Cardiac fibroblast (primary cell): ENCODE data around the gene CDKL1.

ENCODE experiments used
- DNase-seq, 2 donors: peaks; one replicate each; pipeline versions ENCODE4 v3.0.0 to v3.0.0-alpha.2; 2010; ENCODE audit warnings: low read depth in 2 of 2
- H3K4me3 ChIP-seq, 2 donors: replicated peaks in 1 of 2; 1 replicate in 1 of 2; 2 replicates in 1 of 2; pipeline ENCODE4 v1.5.1; 2011; ENCODE audit warnings: low read depth in 2 of 2, low read length in 2 of 2, mild to moderate bottlenecking in 2 of 2, moderate library complexity in 1 of 2
- TF ChIP-seq, protein P1 (sequence below): IDR thresholded peaks from one replicate; pipeline ENCODE4 v1.5.1; 2011; ENCODE audit warnings: low read depth, mild to moderate bottlenecking, low read length, inconsistent platforms

The CDKL1 gene

DNA sequence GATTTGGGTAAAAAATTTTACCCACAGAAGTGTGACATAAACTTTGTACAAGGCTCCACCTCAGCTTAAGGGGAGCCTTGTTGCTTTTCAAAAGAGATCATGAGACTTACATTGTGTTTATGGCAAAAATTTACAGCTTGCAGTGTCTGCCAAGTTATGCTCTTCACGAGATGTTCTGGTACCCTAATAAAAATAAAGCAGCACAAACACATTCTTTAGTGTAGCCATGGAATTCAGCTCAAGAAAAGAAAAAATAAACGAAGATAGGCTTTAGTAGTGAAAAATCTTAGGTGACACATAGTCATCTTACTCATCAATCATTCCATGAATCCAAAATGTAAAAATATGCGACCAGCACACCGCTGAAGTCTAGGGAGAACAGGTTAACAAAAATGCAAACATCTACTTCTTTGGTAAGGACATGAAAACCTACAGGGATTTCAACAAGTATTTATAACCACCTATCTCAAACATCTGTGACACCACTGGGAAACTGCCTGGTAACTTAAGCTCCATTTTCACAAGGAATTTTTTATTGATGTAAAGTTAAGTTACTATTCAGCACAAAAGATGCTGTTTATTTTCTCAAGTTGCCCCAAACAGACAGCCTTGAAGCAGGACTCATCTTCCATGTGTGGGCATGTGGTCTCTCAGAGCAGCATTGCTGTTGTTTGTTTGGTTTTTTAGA lies 51.7 kb downstream of the CDKL1 start:
- no peak for DNase-seq
- no peak overlapping the region for H3K4me3 ChIP-seq
- TF ChIP-seq, protein P1, sequence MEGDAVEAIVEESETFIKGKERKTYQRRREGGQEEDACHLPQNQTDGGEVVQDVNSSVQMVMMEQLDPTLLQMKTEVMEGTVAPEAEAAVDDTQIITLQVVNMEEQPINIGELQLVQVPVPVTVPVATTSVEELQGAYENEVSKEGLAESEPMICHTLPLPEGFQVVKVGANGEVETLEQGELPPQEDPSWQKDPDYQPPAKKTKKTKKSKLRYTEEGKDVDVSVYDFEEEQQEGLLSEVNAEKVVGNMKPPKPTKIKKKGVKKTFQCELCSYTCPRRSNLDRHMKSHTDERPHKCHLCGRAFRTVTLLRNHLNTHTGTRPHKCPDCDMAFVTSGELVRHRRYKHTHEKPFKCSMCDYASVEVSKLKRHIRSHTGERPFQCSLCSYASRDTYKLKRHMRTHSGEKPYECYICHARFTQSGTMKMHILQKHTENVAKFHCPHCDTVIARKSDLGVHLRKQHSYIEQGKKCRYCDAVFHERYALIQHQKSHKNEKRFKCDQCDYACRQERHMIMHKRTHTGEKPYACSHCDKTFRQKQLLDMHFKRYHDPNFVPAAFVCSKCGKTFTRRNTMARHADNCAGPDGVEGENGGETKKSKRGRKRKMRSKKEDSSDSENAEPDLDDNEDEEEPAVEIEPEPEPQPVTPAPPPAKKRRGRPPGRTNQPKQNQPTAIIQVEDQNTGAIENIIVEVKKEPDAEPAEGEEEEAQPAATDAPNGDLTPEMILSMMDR, result no peak

DNA sequence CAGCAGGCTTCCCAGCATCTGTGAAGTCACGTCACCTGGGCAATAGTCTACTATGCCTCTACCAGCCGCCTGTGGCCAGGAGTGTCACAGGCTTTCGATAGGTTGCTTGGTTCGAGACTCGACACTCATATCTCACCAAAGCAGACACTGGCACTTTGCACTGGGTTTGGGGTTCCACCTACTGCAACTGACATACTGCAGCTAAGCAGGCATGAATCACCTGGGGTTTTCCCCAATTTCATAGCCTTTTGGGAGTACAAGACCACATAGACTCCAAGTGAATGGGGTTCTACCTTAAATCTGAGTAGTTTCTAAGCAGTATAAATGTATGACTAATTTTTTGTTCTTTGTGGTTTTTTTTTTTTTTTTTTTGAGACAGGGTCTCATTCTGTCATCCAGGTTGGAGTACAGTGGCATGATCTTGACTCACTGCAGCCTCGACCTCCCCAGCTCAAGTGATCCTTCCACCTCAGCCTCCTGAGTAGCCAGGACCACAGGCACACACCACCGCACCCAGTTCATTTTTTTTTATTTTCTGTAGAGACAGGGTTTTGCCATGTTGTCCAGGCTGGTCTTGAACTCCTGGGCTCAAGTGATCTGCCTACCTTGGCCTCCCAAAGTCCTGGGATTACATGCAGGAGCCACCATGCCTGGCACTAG lies 52.4 kb downstream of the CDKL1 start:
- no peak overlapping the region for H3K4me3 ChIP-seq
- DNase-seq, result peak in 1 of 2 donors; percentile 68
- TF ChIP-seq, protein P1, result no peak

DNA sequence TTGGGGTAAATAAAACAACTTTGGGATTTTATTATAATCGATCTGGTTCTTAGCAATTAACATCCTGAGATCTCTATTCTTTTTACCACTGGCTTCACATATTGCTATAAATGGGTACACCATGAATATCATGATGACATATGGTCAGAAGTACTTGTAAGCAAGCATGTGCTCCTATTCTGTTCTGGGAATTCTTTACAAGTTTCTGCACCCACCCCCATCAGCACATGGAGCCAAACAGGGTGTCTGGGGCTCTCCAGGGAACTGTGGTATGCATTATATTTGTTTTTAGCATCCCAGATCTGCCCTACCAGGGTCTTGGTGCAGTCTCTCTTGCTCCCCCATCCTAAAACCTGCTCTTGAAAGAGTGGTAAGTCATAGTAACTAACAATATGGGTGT lies 53.2 kb downstream of the CDKL1 start:
- H3K4me3 ChIP-seq, result no peak overlapping the region
- peak in 1 of 2 donors; percentile 43 for DNase-seq
- TF ChIP-seq, protein P1, result no peak

DNA sequence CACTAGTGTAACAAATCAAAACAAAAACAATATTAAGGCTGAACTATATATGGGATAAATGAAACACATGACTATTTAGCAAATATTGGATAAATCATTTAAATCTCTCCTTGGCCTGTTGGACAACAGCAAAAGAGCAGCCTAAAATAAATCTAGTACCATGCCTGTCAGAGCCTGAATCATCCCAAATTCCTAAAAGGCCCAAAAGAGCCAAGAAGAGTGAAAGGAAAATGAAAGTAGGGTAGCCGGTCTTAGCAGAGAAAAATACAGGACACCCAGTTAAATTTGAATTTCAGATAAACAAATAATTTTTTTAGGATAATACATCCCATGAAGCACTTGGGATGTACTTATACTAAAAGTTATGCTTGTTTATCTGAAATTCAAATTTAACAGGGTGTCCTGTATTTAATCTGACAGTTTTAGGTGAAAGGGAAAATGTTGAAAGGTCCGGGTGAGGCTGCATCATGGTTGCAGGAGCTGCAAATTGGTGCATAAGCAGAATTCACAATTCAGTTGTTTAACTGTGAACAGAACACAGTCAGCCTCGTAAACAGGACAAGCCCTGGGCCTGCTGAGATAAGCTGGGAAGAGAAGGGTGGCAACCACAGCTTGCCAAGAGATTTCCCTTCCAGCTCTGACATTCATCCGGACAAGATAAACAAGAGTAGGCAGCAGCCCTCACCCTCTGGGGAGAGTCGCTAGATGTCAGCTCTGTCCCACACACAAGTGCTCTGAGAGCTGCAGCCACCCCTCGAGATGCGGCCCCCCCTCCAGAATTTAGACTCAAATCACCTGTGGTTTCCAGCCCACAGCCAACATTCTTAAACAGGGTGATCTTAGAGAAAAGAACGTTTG lies 54.2 kb downstream of the CDKL1 start:
- TF ChIP-seq, protein P1, result peak; percentile 32
- DNase-seq, result peak; percentile 66 to 81
- H3K4me3 ChIP-seq, result peak overlapping the region in 1 of 2 donors; percentile 15

DNA sequence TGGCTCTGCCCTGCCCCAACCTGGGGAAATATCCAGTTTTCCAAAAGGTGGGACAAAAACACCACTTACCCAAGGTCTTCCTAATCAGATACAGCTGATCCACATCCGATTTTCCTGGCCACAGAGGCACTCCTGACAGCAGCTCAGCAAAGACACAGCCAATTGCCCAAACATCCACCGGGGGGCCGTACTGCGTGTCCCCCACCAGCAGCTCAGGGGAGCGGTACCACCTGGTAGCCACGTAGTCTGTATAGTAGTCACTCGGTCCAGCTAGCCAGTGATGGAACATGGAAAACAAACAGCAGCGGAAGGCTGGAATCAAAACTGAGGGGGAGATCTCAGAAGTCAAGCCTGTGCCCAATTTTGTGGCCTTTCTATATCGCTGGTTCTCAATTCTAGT lies 55.7 kb downstream of the CDKL1 start:
- TF ChIP-seq, protein P1, result peak; percentile 8
- no peak overlapping the region for H3K4me3 ChIP-seq
- DNase-seq, result no peak

DNA sequence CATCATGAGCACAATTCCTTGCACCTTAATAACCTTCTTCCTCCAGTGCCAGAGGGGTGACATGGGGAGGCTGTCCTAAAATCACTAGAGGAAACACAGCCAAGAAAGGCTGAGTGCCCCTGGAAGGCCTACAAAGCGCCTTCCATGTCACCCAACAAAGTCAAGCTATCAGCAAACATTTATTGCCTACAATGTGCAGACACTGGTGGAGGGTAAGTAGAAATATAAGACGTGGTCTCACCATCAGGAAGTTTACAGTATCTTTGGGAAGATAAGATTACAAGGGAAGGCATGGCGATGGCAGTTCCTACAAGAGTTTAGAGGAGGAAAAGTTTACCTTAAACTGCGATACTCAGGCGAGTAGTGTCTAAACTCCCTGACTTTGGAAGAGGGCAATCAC lies 56.6 kb downstream of the CDKL1 start:
- TF ChIP-seq, protein P1, result no peak
- no peak overlapping the region for H3K4me3 ChIP-seq
- no peak for DNase-seq
